LNCAP (cell line): ENCODE measurements around the gene PTPRN2.

Experiments
- TF ChIP-seq, protein P1 (sequence below): fragments of 450-650 bp; IDR thresholded peaks from 2 replicates; pipeline ENCODE4 v1.5.1; 2017; ENCODE audit warnings: mild to moderate bottlenecking

Gene PTPRN2

DNA sequence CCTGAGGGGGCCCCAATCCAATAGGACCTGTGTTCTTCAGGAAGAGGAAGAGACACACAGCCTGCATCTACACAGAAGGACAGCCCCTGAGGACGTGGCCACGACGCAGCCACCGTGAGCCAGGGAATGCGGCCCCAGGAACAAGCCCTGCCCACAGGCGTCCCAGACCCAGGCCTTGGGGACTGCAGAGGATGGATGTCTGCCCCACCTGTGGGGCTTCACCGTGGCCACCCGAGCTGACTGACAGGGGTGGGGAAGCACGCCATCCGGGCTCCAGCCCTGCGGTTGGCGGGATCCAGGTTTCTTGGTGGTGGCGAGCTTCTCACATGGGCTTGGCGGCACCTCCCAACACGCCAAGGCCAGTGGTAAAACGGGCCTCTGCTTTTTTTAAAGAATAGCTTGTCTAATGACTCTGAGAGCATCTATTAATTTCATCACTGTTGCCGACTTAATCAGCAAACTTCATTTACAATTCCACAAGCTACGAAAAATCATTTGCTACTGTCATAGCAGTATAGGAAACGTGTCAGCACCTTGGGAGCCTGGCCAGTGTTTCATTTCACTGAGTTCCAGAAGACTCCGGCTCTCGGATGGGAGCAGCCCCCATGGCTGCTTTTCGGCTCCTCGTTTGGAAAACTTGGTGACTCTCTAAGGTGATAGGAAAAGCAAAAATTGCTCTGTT lies 584.0 kb downstream of the PTPRN2 start:
- TF ChIP-seq, protein P1, sequence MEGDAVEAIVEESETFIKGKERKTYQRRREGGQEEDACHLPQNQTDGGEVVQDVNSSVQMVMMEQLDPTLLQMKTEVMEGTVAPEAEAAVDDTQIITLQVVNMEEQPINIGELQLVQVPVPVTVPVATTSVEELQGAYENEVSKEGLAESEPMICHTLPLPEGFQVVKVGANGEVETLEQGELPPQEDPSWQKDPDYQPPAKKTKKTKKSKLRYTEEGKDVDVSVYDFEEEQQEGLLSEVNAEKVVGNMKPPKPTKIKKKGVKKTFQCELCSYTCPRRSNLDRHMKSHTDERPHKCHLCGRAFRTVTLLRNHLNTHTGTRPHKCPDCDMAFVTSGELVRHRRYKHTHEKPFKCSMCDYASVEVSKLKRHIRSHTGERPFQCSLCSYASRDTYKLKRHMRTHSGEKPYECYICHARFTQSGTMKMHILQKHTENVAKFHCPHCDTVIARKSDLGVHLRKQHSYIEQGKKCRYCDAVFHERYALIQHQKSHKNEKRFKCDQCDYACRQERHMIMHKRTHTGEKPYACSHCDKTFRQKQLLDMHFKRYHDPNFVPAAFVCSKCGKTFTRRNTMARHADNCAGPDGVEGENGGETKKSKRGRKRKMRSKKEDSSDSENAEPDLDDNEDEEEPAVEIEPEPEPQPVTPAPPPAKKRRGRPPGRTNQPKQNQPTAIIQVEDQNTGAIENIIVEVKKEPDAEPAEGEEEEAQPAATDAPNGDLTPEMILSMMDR: no peak

DNA sequence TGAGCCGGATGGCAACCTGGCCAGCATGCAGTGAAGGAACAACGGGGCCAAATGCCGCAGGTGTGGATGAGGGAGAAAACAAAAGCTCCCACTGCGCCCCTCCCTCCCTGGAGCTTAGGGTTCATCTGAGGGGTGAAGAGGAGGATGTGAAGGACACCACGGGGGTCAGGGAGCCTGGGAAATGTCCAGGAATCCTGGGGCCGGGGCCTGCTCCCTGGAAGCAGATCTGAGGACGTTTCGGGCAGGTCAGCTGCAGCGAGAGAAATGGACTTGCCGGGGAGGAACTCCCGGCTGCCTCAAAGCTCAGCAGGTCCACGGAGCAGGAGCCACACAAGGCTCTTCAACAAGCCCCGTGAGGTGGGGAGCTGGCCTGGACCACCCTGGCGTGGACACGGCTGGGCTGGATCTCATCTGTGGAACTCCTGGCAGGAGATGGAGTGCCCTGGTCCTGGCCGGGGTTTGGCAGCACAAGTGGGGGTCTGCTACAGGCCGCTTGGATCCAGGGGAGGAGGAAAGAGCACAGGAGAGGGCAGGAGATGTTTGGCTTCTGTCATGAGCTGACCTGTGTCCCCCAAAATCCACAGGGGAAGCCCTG lies 585.0 kb downstream of the PTPRN2 start:
- TF ChIP-seq, protein P1: no peak

DNA sequence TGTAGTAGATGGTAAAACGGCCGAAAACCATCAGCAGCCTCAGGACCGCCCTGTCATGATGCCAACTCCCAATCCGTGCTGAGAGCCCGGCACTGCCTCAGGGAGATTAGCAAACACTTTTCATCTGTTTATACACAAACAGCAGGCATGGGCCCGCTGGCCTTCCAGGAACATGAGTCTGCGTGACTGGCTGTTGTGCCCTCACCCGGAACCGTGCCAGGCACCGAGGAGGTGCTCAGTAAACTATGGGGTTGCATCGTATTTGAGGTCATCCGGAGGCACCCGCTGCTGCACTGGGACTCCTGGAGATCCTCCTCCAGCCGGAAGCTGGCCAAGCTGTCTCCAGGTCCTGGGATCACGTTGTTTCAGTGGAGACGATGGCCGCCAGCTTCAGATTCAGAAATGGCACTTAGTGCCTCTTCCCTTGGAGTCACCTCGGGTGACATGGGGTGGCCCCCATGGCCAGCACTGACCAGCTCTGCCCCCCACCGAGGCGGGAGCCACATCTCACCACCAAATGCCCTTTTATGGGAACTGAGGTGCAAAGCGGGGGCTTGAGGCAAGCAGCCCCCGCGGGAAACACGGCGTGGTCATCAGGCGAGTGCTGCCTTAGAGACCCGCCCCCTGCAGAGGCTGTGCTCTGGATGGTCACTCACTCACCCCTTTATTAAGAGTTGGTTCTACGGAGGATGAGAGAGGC lies 585.9 kb downstream of the PTPRN2 start:
- TF ChIP-seq, protein P1: no peak

DNA sequence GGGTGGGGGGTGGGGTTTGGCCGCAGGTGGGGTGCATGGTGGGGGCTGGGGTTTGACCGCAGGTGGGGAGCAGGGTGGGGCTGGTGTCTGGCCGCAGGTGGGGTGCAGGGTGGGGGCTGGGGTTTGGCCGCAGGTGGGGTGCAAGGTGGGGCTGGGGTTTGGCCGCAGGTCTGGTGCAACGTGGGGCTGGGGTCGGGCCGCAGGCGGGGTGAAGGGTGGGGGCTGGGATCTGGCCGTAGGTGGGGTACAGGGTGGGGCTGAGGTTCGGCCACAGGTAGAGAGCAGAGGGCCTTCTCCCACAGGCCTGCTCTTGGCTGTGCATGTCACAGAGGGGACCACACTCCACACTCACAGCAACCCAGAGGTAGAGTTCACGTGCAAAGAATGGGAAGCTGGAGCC lies 586.6 kb downstream of the PTPRN2 start:
- TF ChIP-seq, protein P1: no peak

DNA sequence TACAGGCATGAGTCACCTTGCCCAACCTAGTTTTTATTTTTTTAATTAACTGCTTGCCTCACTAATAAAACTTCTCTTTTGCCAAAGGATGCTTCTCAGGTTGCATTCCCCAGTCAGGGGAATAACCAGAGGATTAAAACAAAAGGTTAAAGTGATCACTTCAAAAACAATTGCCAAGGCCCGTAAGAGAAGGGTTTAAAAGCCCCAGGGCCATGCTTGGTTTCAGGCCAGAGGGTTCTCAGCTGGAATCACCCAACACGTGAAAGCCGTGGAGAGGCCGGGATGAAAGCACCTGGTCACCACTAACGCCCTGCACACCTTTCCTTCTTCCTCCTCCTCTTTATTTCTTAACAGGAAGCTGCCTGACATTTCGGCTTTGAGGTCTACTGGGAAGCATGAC lies 587.5 kb downstream of the PTPRN2 start:
- TF ChIP-seq, protein P1: no peak

DNA sequence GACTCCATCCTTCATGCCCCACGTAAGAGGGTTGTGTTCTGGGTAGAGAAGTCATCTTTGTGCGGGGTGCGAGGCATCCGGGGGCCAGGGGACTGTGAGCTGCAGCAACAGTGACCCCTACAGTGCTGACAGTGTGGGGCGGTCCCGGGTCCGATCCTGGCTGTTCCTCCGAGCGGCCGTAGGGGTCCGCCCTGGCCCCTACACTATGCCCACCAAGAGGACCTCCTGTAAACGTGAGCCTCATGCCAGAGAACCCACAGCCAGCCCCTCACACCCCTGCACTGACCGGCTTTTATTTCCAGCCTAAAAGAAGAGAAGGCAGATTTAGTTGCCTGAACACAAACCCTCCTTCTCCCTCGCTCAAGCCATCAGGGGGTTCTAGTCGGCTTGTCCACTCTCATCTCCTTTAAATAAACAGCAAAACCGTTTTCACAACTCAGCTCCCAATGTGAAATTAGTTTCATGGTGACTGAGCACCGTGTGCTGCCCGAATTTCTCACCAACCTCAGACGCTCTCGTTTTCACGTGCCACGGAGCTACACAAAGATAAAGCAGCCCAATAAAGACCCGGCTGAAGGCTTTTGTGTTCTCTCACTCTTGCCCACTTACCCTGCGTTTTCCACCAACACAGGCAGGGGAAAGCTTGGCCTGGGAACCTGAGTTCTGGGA lies 588.6 kb downstream of the PTPRN2 start:
- TF ChIP-seq, protein P1: no peak

DNA sequence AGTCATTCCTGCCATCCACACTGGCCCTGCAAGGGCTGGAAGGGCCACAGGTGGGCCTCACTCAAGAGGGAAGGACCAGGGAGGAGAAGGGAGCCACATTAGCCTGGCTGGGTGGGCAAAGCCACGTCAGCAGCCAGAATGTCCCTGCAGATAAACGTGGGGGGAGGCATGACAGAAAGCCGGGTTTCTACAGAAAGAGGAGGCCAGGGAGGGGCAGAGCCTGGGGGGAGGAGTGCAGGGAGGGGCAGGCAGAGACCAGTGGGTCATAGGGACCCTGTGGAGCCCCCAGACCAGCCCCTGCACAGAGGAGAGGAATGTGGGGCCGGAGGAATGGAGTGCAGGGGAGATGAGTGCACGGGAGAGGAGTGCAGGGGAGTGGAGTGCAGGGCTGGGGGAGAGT lies 590.2 kb downstream of the PTPRN2 start:
- TF ChIP-seq, protein P1: no peak
